HG02970 (cell line): ENCODE results near the gene U2AF2.

Source experiments
- ATAC-seq: cut with Tn5 transposase; IDR thresholded peaks from one replicate; pipeline ENCODE4 v1.9.1; 2021; ENCODE audit warnings: mild to moderate bottlenecking, moderate library complexity, moderate number of reproducible peaks; ENCODE audit not compliant: unreplicated experiment, low FRiP score

Gene U2AF2

DNA sequence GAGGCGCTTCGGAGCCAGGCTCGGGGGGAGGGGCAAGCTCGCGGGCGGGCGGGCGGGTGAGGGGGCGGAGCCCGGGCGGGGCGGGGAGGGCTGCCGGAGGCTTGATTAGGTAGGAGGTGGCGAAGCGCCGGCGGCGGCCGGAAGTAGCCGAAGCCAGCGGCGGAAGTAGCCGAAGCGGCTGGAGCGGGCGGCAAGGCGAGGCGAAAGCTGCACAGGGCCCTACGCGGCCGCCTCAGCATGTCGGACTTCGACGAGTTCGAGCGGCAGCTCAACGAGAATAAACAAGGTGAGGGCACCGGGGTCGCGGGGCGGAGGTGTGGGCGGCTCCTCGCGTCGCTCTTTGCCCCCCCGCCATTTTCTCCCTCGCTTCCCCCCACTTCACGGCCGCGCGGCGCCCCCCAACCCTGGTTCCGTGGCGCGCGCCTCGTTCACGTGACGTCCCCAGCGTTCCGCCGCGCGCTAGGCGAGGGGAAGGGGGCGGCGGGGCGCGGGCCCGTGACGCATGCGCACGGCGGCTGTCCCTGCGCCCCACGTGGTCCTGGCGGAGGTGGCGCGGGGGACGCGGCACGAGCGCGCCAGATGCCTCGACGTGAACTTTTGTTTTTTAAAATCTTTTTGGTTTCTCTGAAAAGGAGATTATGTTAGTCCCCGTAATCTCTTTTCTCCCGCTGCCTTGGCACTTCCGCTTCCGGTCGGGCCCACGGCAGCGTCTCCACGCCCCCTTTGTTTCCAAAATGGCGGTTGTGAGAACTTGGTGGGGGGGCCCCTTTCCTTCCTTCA, at the start of gene U2AF2:
TSS of gene U2AF2 (plus strand) at position 168 of the 780 bp plus-strand sequence. CDS start at position 238, 70 bp downstream.
- peak; percentile 34 for ATAC-seq

- ATAC-seq, result peak; percentile 73
Observed at GRCh38 chr19:55605207-55605636, 49.6 kb upstream of the U2AF2 start.

DNA sequence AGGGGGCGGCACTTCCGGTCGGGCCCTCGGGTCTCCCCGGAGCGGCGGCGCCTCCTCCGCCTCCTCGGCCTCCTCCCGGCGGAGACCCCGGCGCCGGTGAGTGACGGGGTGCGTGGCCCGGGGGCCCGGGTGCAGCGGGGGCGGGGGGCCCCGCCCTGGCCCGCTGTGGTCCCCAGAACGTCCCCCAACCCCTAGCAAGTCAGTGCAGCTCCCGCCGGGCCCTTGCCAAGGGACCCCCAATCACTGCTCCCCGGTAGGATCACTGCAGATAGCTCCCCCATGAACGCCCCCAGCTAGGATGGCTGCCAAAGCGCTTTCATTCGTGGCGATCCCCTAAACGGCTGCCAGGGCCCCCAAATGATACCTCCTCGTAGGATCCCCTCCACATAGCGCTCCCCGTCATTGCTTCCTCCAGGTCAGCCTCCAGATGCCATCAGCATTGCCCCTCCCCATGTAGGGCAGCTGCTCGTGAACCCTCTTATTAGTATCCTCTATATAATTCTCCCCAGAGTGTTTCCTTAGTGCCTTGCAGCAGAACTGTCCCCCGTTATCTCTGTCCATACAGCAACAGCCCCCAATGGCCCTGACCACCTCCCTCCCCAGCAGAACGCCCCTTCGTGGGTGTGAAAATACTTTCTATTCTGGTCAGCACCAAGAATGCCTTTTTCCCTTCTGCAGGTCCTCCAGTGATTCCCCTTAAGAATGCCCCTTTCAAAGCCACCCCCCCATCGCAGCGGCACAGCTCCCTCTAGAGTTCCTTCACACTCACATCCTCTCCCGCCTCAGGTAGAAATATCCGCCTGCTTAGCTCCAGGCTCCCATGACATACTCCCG, 49.0 kb upstream of the U2AF2 start, which contains the start of gene ZNF865:
TSS of gene ZNF865 (plus strand) at position 11 of the 834 bp plus-strand sequence. CDS start 7,972 bp downstream, outside the sequence.
- no peak for ATAC-seq

DNA sequence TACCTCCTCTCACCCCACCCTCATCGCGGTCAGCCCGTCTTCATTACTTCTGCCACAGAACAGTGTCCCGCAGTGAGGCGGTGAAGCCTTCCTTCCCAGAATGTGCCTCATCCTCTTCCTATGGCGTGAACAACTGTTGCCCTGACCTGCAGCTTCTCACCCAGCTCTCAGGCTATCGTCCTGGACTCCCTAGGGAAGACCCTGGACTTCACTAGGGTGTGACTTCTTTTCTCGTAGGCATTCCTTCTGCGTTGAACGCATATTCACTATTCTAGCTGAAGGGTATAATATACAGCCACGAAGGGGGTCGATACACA, 48.4 kb upstream of the U2AF2 start:
- no peak for ATAC-seq

DNA sequence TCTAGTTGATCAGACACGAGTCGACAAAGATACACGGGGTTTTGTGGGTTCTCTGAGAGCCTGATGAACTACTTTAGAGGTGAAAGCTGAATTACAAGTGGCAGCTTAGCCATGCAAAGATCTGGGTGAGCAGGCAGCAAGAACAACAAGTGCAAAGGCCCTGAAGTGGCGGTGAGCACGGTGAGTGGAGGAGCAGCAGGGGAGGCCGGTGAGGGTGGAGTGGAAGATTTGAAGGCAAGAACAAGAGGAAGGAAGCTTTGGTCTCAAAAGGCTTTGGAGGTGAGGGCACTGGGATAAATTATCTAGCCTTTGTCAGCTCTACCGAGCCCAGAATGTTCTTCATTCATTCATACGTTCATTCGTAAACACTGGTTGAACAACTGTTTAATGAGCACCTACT, 48.0 kb upstream of the U2AF2 start:
- no peak for ATAC-seq

GRCh38 chr19:55609326-55609725, 45.5 kb upstream of the U2AF2 start:
- ATAC-seq, result no peak

DNA sequence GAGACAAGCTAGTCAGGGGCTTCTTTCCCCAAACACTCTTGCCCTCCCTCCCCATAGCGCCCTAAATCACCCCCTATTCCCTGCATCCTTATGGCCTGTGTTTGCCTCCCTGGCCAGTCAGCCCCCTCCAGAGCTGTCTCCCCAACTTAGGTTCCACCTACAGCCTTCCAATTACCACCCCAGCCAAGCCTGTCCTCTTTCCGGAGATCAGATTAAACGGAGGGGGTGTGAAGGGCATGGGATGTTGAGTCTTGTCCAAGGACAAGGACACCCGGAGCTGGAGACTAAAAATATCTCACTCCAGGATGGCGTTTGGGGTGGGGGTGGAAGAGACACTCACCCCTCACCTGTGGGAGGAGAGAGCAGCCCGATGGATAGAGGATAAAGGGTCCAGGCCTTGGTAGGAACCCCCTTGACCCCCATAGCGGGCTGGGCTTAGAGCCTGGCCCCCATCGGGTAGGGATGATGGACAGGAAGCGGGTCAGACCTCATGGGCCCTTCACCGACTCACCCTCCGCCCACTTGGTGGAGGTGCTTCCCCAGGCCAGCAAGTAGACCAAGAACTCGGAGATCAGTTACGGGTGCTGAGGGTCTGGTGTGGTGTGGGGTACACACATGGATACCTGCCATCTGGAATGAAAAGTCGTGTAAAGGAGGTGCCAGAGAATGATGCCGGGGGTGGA, 43.4 kb upstream of the U2AF2 start:
- no peak for ATAC-seq

GRCh38 chr19:55611983-55612645, 42.7 kb upstream of the U2AF2 start:
- no peak for ATAC-seq

- no peak for ATAC-seq
Observed at GRCh38 chr19:55613396-55613795, 41.4 kb upstream of the U2AF2 start.

DNA sequence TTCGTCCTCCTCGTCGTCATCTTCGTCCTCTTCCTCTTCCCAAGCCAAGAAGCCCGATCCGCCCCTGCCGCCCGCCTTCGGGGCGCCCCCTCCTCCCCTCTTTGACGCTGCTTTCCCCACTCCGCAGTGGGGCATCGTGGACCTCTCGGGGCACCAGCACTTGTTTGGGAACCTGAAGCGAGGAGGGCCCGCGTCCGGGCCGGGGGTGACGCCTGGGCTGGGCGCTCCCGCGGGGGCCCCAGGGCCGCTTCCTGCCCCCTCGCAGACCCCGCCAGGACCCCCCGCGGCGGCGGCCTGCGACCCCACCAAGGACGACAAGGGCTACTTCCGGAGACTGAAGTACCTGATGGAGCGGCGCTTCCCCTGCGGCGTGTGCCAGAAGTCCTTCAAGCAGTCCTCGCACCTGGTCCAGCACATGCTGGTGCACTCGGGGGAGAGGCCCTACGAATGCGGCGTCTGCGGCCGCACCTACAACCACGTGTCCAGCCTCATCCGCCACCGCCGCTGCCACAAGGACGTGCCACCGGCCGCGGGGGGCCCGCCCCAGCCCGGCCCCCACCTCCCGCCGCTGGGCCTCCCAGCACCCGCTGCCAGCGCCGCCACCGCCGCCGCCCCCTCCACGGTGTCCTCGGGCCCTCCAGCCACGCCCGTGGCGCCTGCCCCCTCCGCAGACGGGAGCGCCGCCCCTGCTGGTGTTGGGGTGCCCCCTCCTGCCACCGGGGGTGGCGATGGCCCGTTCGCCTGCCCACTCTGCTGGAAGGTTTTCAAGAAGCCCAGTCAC, 40.7 kb upstream of the U2AF2 start:
- no peak for ATAC-seq

DNA sequence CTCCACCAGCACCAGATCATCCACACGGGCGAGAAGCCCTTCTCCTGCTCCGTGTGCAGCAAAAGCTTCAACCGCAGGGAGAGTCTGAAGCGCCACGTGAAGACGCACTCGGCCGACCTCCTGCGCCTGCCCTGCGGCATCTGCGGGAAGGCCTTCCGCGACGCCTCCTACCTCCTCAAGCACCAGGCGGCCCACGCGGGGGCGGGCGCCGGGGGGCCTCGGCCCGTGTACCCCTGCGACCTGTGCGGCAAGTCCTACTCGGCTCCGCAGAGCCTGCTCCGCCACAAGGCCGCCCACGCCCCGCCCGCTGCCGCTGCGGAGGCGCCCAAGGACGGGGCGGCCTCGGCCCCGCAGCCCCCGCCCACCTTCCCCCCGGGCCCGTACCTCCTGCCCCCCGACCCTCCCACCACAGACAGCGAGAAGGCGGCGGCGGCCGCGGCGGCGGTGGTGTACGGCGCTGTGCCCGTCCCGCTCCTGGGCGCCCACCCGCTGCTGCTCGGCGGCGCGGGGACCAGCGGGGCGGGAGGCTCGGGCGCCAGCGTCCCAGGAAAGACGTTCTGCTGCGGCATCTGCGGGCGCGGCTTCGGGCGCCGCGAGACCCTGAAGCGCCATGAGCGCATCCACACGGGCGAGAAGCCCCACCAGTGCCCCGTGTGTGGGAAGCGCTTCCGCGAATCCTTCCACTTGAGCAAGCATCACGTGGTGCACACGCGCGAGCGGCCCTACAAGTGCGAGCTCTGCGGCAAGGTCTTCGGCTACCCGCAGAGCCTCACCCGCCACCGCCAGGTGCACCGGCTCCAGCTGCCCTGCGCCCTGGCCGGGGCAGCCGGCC, 39.9 kb upstream of the U2AF2 start:
- no peak for ATAC-seq

DNA sequence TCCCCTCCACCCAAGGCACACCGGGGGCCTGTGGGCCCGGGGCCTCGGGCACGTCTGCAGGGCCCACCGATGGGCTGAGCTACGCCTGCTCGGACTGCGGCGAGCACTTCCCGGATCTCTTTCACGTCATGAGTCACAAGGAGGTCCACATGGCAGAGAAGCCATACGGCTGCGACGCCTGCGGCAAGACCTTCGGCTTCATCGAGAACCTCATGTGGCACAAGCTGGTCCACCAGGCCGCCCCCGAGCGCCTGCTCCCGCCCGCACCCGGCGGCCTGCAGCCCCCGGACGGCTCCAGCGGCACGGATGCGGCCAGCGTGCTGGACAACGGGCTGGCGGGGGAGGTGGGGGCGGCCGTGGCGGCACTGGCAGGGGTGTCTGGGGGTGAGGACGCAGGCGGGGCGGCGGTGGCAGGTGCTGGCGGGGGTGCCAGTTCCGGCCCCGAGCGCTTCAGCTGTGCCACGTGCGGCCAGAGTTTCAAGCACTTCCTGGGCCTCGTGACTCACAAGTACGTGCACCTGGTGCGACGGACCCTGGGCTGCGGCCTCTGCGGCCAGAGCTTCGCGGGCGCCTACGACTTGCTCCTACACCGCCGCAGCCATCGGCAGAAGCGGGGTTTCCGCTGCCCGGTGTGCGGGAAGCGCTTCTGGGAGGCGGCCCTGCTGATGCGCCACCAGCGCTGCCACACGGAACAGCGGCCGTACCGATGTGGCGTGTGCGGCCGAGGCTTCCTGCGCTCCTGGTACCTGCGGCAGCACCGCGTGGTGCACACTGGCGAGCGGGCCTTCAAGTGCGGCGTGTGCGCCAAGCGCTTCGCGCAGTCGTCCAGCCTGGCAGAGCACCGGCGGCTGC, 39.1 kb upstream of the U2AF2 start:
- no peak for ATAC-seq

DNA sequence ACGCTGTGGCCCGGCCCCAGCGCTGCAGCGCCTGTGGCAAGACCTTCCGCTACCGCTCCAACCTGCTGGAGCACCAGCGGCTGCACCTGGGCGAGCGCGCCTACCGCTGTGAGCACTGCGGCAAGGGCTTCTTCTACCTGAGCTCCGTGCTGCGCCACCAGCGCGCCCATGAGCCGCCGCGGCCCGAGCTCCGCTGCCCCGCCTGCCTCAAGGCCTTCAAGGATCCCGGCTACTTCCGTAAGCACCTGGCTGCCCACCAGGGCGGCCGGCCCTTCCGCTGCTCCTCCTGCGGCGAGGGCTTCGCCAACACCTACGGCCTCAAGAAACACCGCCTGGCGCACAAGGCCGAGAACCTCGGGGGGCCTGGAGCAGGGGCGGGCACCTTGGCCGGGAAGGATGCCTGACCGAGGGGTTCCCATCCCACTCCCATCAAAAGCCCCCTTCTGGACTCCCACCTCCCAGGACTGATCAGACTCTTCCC, 38.4 kb upstream of the U2AF2 start:
- no peak for ATAC-seq

DNA sequence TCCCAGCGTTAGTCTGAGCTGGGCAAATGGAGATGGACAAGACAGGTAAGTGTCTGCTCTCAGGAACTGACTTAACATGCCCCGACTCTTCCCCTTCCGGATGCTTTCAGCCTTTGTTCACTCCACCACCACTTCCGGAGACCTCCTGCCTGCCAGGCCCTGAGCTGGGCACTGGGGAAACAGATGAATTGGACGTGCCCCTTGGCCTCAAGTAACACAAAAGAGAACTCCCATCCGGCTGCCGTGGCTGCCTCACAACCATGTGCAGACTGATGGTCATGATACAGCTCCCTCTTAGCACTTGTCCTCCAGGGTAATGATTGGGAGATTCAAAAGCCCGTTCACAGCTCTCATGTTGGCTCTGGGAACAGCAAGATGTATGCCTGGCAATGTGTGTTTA, 37.4 kb upstream of the U2AF2 start:
- no peak for ATAC-seq

DNA sequence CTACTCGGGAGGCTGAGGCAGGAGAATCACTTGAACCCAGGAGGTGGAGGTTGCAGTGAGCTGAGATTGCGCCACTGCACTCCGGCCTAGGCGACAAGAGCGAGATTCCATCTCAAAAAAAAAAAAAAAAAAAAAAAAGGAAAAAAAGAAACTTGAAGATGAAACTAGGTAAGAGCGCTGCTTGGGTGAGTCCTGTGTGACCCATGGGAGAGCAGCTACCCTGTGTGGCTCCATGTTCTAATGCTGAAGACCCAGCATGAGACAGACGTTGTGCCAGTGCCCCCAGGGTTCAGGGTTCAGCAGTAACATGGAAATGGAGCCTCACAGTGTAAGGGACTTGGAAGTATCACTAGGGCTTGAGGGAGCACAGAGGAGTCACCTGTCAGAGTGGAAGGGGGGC, 36.4 kb upstream of the U2AF2 start:
- no peak for ATAC-seq

GRCh38 chr19:55619286-55619685, 35.5 kb upstream of the U2AF2 start:
- no peak for ATAC-seq

DNA sequence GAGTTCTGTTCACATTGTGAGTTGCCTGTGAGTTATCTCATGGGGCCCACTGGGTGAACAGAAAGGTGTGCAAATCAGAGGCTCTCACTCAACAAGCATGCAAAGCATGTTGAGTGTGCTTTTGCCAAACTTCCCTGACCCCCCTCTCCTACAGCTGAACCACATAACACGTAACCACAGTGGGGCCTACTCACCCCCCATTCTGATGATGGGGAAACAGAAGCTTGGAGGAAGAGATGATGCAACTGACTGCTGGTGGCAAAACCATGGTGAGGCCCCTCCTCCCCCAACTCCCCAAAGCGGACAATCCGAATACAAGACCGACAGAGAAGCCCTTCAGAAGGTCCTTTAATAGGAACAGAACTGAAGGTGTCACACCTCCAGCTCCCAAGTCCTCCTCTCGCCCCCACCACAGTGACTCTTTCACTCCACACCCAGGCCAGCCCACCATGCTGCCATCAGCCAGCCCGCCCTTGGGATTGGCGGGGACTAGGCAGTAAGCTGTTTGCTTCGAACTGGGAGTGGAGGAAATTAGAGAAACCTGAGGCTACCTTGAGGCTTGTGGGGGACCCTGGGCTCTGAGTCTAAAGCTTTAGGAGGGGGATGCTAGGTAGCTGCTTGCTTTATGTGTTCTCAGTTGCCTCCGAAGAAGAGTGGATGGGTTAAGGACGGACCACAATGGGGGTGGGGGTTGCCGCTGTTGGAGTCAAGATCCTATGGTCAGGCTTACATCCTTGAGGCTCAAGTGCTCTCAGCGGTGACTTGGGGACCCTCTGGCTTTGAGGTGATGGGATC, 34.2 kb upstream of the U2AF2 start:
- ATAC-seq, result no peak
